Measurements from ENCODE around the gene PSG1.
"Not testable (repeated sequence)": the region's sequence is repeated elsewhere in the genome, so short reads cannot be mapped to it uniquely, and the experiment has no call there.

- not testable (repeated sequence) for TF ChIP-seq CTCF (conservative IDR thresholded peaks at IDR 0.05 in 1 of 2, IDR thresholded peaks at IDR 0.05 in 1 of 2; ENCODE audit: extremely low read depth in 1 of 2, insufficient read depth in 1 of 2, low read depth in 1 of 2, low read length in 2 of 2); EZH2 (IDR thresholded peaks at IDR 0.05; ENCODE audit: borderline replicate concordance, low read length)
These were observed 33.4 kb upstream of the PSG1 start for GRCh38 chr19:42912941-42913340.
